ENCODE measurements around the gene CRMP1.

GRCh38 chr4:5826437-5827107, 66.3 kb downstream of the CRMP1 start:
- TF ChIP-seq POLR2AphosphoS5 (IDR thresholded peaks at IDR 0.05; ENCODE audit: low read depth, low read length) (no peak), REST (IDR thresholded peaks at IDR 0.05; ENCODE audit: insufficient read depth in 1 of 2, low read depth in 2 of 2, low read length in 2 of 2) (no peak), TAF1 (IDR thresholded peaks at IDR 0.05; ENCODE audit: borderline replicate concordance, insufficient read depth, low read length) (no peak), SIN3A (IDR thresholded peaks at IDR 0.05; ENCODE audit: borderline replicate concordance, insufficient read depth, low read length) (no peak), FOXP2 (optimal IDR thresholded peaks at IDR 0.05; ENCODE audit: borderline replicate concordance, extremely low read depth, extremely low read length, insufficient read depth) (no peak)
